Adrenal gland (tissue), 12 donors: ENCODE data around the gene TRMU. TPM values are rescaled to one million over a fixed set of nuclear protein-coding genes. Genes with fewer than 3 reads are reported as not detected.

Experiments used
- DNase-seq, 7 donors: peaks; one replicate each; pipeline ENCODE4 v3.0.0-alpha.2; 2019 to 2020
- H3K27ac ChIP-seq, 5 donors: fragments of 200-600 bp; sonication (generic) in 4 of 5; 1 replicate in 3 of 5; 2 replicates in 2 of 5; pipeline versions ENCODE4 v1.5.1 to v1.8.0; 2016 to 2020; ENCODE audit warnings: mild to moderate bottlenecking in 1 of 5
- H3K27me3 ChIP-seq: fragments of 200-600 bp; 2 replicates; pipeline ENCODE4 v1.8.0; 2021
- H3K36me3 ChIP-seq, 2 donors: fragments of 200-600 bp; replicated peaks in 1 of 2; 1 replicate in 1 of 2; 2 replicates in 1 of 2; pipeline versions ENCODE4 v1.5.1 to v1.8.0; 2018 to 2022
- H3K4me1 ChIP-seq, 2 donors: fragments of 200-600 bp; replicated peaks in 1 of 2; 1 replicate in 1 of 2; 2 replicates in 1 of 2; pipeline versions ENCODE4 v1.5.1 to v1.8.0; 2018 to 2021
- H3K4me3 ChIP-seq, 4 donors: fragments of 200-600 bp; sonication (generic) in 3 of 4; one replicate each; pipeline ENCODE4 v1.5.1; 2016 to 2018
- H3K9me3 ChIP-seq, 3 donors: fragments of 200-600 bp; sonication (generic) in 1 of 3; replicated peaks in 1 of 3; 1 replicate in 2 of 3; 2 replicates in 1 of 3; pipeline versions ENCODE4 v1.5.1 to v1.8.0; 2016 to 2021
- CTCF ChIP-seq, 6 experiments: fragments of 450-650 bp in 4 of 6; fragments of 200-600 bp in 2 of 6; sonication (generic) in 1 of 6; IDR thresholded peaks; 1 replicate in 5 of 6; 2 replicates in 1 of 6; pipeline versions ENCODE4 v1.5.1 to v1.8.0; 2016 to 2021; ENCODE audit warnings: antibody characterized with exemption in 6 of 6, mild to moderate bottlenecking in 2 of 6, moderate library complexity in 1 of 6
- POLR2A ChIP-seq, 2 donors: fragments of 450-650 bp; IDR thresholded peaks; one replicate each; pipeline ENCODE4 v1.6.1; 2017; ENCODE audit warnings: antibody characterized with exemption in 2 of 2, mild to moderate bottlenecking in 2 of 2, moderate library complexity in 1 of 2
- WGBS, 4 donors: extraction: QIAGEN DNeasy Blood & Tissue Kit in 2 of 4; methylation state at CpG; one replicate each; pipeline versions ENCODE4 v1.1.5 to v1.1.7; 2013 to 2017; 5-methylcytosine and 5-hydroxymethylcytosine counted together
- intact Hi-C, 2 donors: fragments of 100-400 bp; cut with DNase I; formaldehyde crosslinking; loops; one replicate each; pipeline versions ENCODE4 v1.14.1 to v1.15.0; 2022 to 2023
- polyA plus RNA-seq, 3 donors: library from polyadenylated mRNA; stranded (reverse); fragments of 200-250 nt in 2 of 3; fragments of 350-450 nt in 1 of 3; fragmentation: Illumina TruSeq in 1 of 3; extraction: RNeasy Lipid Tissue Mini Kit (QIAGEN cat#74804) in 1 of 3; gene quantifications; one replicate each; pipeline ENCODE4 v1.2.3, GENCODE V29; 2013 to 2014
- total RNA-seq, 9 donors: library from RNA; depleted of rRNA in 4 of 9; stranded (reverse); fragments of >200 nt in 4 of 9; fragments of 120-200 nt in 1 of 9; fragmentation: NEBNext Ultra II Directional in 1 of 9; extraction: Animal tissue kit (Norgen Biotek cat#: 25700) in 1 of 9; gene quantifications; one replicate each; pipeline versions ENCODE4 v1.1.0 to v1.2.4, GENCODE V29; 2013 to 2023
- donor health status: healthy with polysubstance abuse.
- donor health status: Bipolar disorder and iron deficiency.
- donor health status: DM: yes; HTN: yes; CAD: no.
- donor health status: DM: no; HTN: no; CAD: no.
- donor health status: DM: no; HTN: no; CAD: no.
- donor health status: DM: yes; HTN: yes; CAD: no.

The TRMU gene
- total and polyA plus RNA-seq, 12 donors, result 20.2 to 107 (median 36.5) TPM

- TF ChIP-seq CTCF (IDR thresholded peaks at IDR 0.05), result no peak
- TF ChIP-seq POLR2A (IDR thresholded peaks at IDR 0.05), result no peak
- H3K36me3 ChIP-seq, result peaks cover 0 to 98% of the 10 kb centered on the region in 2 donors
- no peaks in the 10 kb centered on the region for H3K27me3 ChIP-seq
- peaks cover 0 to 7% of the 10 kb centered on the region in 2 donors for H3K4me1 ChIP-seq
- no peaks in the 10 kb centered on the region for H3K9me3 ChIP-seq
- 87 to 92% (median 90%) methylated on average over 6 to 12 of the region's 12 CpGs for WGBS, 4 donors
- H3K4me3 ChIP-seq, result no peak overlapping the region
- H3K27ac ChIP-seq, result no peak overlapping the region
- intact Hi-C loops, result no loop called here
- DNase-seq, result no peak
These were observed 12.1 kb downstream of the TRMU start for GRCh38 chr22:46347646-46348045.

- Histone ChIP-seq H3K9me3 (no peaks in the 10 kb centered on the region), H3K27me3 (no peaks in the 10 kb centered on the region), H3K27ac (no peak overlapping the region), H3K4me1 (peaks cover 0 to 12% of the 10 kb centered on the region in 2 donors), H3K4me3 (no peak overlapping the region), H3K36me3 (peaks cover 0 to 98% of the 10 kb centered on the region in 2 donors)
- TF ChIP-seq CTCF (IDR thresholded peaks at IDR 0.05), result no peak
- TF ChIP-seq POLR2A (IDR thresholded peaks at IDR 0.05), result no peak
- intact Hi-C loops, result no loop called here
- no peak for DNase-seq
- 90 to 96% (median 93%) methylated on average over 13 to 15 of the region's 15 CpGs for WGBS, 4 donors
These were observed 12.7 kb downstream of the TRMU start for GRCh38 chr22:46348099-46348695.

- intact Hi-C loops, result no loop called here
- H3K27ac ChIP-seq, result peak overlapping the region in 1 of 5 donors; percentile 17
- 86 to 93% (median 90%) methylated on average over 18 of the region's 18 CpGs for WGBS, 4 donors
- H3K4me3 ChIP-seq, result no peak overlapping the region
- H3K9me3 ChIP-seq, result no peaks in the 10 kb centered on the region
- DNase-seq, result no peak
- H3K4me1 ChIP-seq, result peaks cover 0 to 23% of the 10 kb centered on the region in 2 donors
- H3K27me3 ChIP-seq, result no peaks in the 10 kb centered on the region
- peaks cover 0 to 98% of the 10 kb centered on the region in 2 donors for H3K36me3 ChIP-seq
- no peak for TF ChIP-seq POLR2A (IDR thresholded peaks at IDR 0.05)
- TF ChIP-seq CTCF (IDR thresholded peaks at IDR 0.05), result no peak
These were observed 13.7 kb downstream of the TRMU start for GRCh38 chr22:46349238-46349637.

GRCh38 chr22:46349681-46350080 is 14.2 kb downstream of the TRMU start:
- DNase-seq, result peak in 1 of 7 donors; percentile 42
- no peaks in the 10 kb centered on the region for H3K9me3 ChIP-seq
- no peaks in the 10 kb centered on the region for H3K27me3 ChIP-seq
- intact Hi-C loops, result loop anchor here in 1 of 2 donors (10.0 kb wide), 1 partner anchor 315 kb away; no protein-coding TSS in a partner anchor
- H3K36me3 ChIP-seq, result peaks cover 0 to 96% of the 10 kb centered on the region in 2 donors
- WGBS, 4 donors, result 41 to 59% (median 58%) methylated on average over 6 of the region's 6 CpGs
- peak overlapping the region in 1 of 5 donors; percentile 17 for H3K27ac ChIP-seq
- no peak overlapping the region for H3K4me3 ChIP-seq
- TF ChIP-seq POLR2A (IDR thresholded peaks at IDR 0.05), result no peak
- H3K4me1 ChIP-seq, result peaks cover 0 to 24% of the 10 kb centered on the region in 2 donors

GRCh38 chr22:46350121-46350520 is 14.6 kb downstream of the TRMU start:
- 74 to 84% (median 80%) methylated on average over 7 of the region's 7 CpGs for WGBS, 4 donors
- H3K27me3 ChIP-seq, result no peaks in the 10 kb centered on the region
- H3K27ac ChIP-seq, result no peak overlapping the region
- intact Hi-C loops, result loop anchor here in 1 of 2 donors (10.0 kb wide), 1 partner anchor 315 kb away; no protein-coding TSS in a partner anchor
- peaks cover 0 to 92% of the 10 kb centered on the region in 2 donors for H3K36me3 ChIP-seq
- H3K9me3 ChIP-seq, result no peaks in the 10 kb centered on the region
- H3K4me1 ChIP-seq, result peaks cover 0 to 24% of the 10 kb centered on the region in 2 donors
- DNase-seq, result no peak
- H3K4me3 ChIP-seq, result no peak overlapping the region
- TF ChIP-seq POLR2A (IDR thresholded peaks at IDR 0.05) (no peak), CTCF (IDR thresholded peaks at IDR 0.05) (no peak)
